ENCODE results near the gene CTBP1.

Gene CTBP1

GRCh38 chr4:1285790-1286553 is 37.0 kb upstream of the CTBP1 start:
- in situ Hi-C loops (cut with HindIII; ENCODE audit: low pct_ligation_motif_present, low pct_unique_long_range_greater_than_20kb, low sequenced_read_pairs): no loop called here
- DNase-seq: peak; percentile 25

GRCh38 chr4:1285151-1285789 is 36.3 kb upstream of the CTBP1 start:
- in situ Hi-C loops (cut with HindIII; ENCODE audit: low pct_ligation_motif_present, low pct_unique_long_range_greater_than_20kb, low sequenced_read_pairs): no loop called here
- DNase-seq: no peak

GRCh38 chr4:1283711-1284110 is 34.8 kb upstream of the CTBP1 start:
- in situ Hi-C loops (cut with HindIII; ENCODE audit: low pct_ligation_motif_present, low pct_unique_long_range_greater_than_20kb, low sequenced_read_pairs): no loop called here
- no peak for DNase-seq

- no peak for DNase-seq
- in situ Hi-C loops (cut with HindIII; ENCODE audit: low pct_ligation_motif_present, low pct_unique_long_range_greater_than_20kb, low sequenced_read_pairs): no loop called here
These were observed 30.3 kb upstream of the CTBP1 start for GRCh38 chr4:1279253-1279652.

GRCh38 chr4:1277667-1278665 is 29.0 kb upstream of the CTBP1 start:
- in situ Hi-C loops (cut with HindIII; ENCODE audit: low pct_ligation_motif_present, low pct_unique_long_range_greater_than_20kb, low sequenced_read_pairs): no loop called here
- DNase-seq: peak; percentile 11

GRCh38 chr4:1276984-1277383 is 28.1 kb upstream of the CTBP1 start:
- in situ Hi-C loops (cut with HindIII; ENCODE audit: low pct_ligation_motif_present, low pct_unique_long_range_greater_than_20kb, low sequenced_read_pairs): no loop called here
- no peak for DNase-seq

GRCh38 chr4:1274871-1275270 is 25.9 kb upstream of the CTBP1 start:
- no peak for DNase-seq
- in situ Hi-C loops (cut with HindIII; ENCODE audit: low pct_ligation_motif_present, low pct_unique_long_range_greater_than_20kb, low sequenced_read_pairs): no loop called here

- DNase-seq: no peak
These were observed 22.8 kb upstream of the CTBP1 start for GRCh38 chr4:1271686-1272085.

GRCh38 chr4:1269209-1269608 is 20.3 kb upstream of the CTBP1 start:
- no peak for DNase-seq
- in situ Hi-C loops (cut with HindIII; ENCODE audit: low pct_ligation_motif_present, low pct_unique_long_range_greater_than_20kb, low sequenced_read_pairs): no loop called here

More at GRCh38 chr4:1271686-1272085, 22.8 kb upstream of the CTBP1 start:
- in situ Hi-C loops (cut with HindIII; ENCODE audit: low pct_ligation_motif_present, low pct_unique_long_range_greater_than_20kb, low sequenced_read_pairs): no loop called here

- in situ Hi-C loops (cut with HindIII; ENCODE audit: low pct_ligation_motif_present, low pct_unique_long_range_greater_than_20kb, low sequenced_read_pairs): no loop called here
These were observed 18.2 kb upstream of the CTBP1 start for GRCh38 chr4:1266881-1267763.

GRCh38 chr4:1265351-1265750 is 16.4 kb upstream of the CTBP1 start:
- no peak for DNase-seq
- in situ Hi-C loops (cut with HindIII; ENCODE audit: low pct_ligation_motif_present, low pct_unique_long_range_greater_than_20kb, low sequenced_read_pairs): no loop called here

More at GRCh38 chr4:1266881-1267763, 18.2 kb upstream of the CTBP1 start:
- DNase-seq: no peak

GRCh38 chr4:1264942-1265341 is 16.0 kb upstream of the CTBP1 start:
- DNase-seq: no peak
- in situ Hi-C loops (cut with HindIII; ENCODE audit: low pct_ligation_motif_present, low pct_unique_long_range_greater_than_20kb, low sequenced_read_pairs): no loop called here

GRCh38 chr4:1261107-1261928 is 12.4 kb upstream of the CTBP1 start:
- no peak for DNase-seq
- in situ Hi-C loops (cut with HindIII; ENCODE audit: low pct_ligation_motif_present, low pct_unique_long_range_greater_than_20kb, low sequenced_read_pairs): no loop called here

- no peak for DNase-seq
- in situ Hi-C loops (cut with HindIII; ENCODE audit: low pct_ligation_motif_present, low pct_unique_long_range_greater_than_20kb, low sequenced_read_pairs): no loop called here
These were observed 11.6 kb upstream of the CTBP1 start for GRCh38 chr4:1260418-1261106.

- in situ Hi-C loops (cut with HindIII; ENCODE audit: low pct_ligation_motif_present, low pct_unique_long_range_greater_than_20kb, low sequenced_read_pairs): no loop called here
These were observed 11.0 kb upstream of the CTBP1 start for GRCh38 chr4:1259966-1260365.

GRCh38 chr4:1258457-1258856 is 9.5 kb upstream of the CTBP1 start:
- no peak for DNase-seq
- in situ Hi-C loops (cut with HindIII; ENCODE audit: low pct_ligation_motif_present, low pct_unique_long_range_greater_than_20kb, low sequenced_read_pairs): no loop called here

More at GRCh38 chr4:1259966-1260365, 11.0 kb upstream of the CTBP1 start:
- DNase-seq: no peak

GRCh38 chr4:1255699-1256098 is 6.8 kb upstream of the CTBP1 start:
- in situ Hi-C loops (cut with HindIII; ENCODE audit: low pct_ligation_motif_present, low pct_unique_long_range_greater_than_20kb, low sequenced_read_pairs): no loop called here
- DNase-seq: no peak

Measured in ACHN (cell line).